WERI-Rb-1 (cell line): ENCODE results near the gene APBB1.

Experiments used
- DNase-seq: peaks from one replicate; pipeline ENCODE4 v3.0.0-alpha.2; 2020
- H3K27ac ChIP-seq: fragments of 250-450 bp; sonication (Bioruptor Pico); 2 replicates; pipeline ENCODE4 v1.5.1; 2020; ENCODE audit warnings: mild to moderate bottlenecking, moderate library complexity
- H3K27me3 ChIP-seq: fragments of 250-450 bp; sonication (Bioruptor Pico); 2 replicates; pipeline ENCODE4 v1.5.1; 2021; ENCODE audit warnings: mild to moderate bottlenecking, low read depth, moderate library complexity; ENCODE audit not compliant: insufficient read depth, severe bottlenecking
- H3K36me3 ChIP-seq: fragments of 250-450 bp; sonication (Bioruptor Pico); 2 replicates; pipeline ENCODE4 v1.5.1; 2020; ENCODE audit warnings: mild to moderate bottlenecking, moderate library complexity
- H3K4me3 ChIP-seq: 2 replicates; pipeline ENCODE4 v1.5.1; 2011; ENCODE audit warnings: low read depth, mild to moderate bottlenecking, control low read depth, low read length
- H3K9me3 ChIP-seq: fragments of 250-450 bp; sonication (Bioruptor Pico); 2 replicates; pipeline ENCODE4 v1.5.1; 2021; ENCODE audit warnings: mild to moderate bottlenecking, moderate library complexity; ENCODE audit not compliant: severe bottlenecking
- CTCF ChIP-seq: IDR thresholded peaks from 2 replicates; pipeline ENCODE4 v1.5.1; 2011; ENCODE audit warnings: low read depth, mild to moderate bottlenecking, control low read depth, inconsistent platforms, low read length

The APBB1 gene

GRCh38 chr11:6440906-6441358, 22.0 kb upstream of the APBB1 start, which contains the start of gene HPX:
Gene HPX, minus strand, starts transcription at chr11:6440987. Its CDS starts 24 bp downstream, at chr11:6440963.
- TF ChIP-seq CTCF = no peak
- Histone ChIP-seq H3K27ac (no peak within 1 kb of the TSS), H3K9me3 (no peaks in the 10 kb centered on the region), H3K36me3 (no peaks in the 10 kb centered on the region), H3K27me3 (no peaks in the 10 kb centered on the region), H3K4me3 (no peak within 1 kb of the TSS)
- no peak for DNase-seq

GRCh38 chr11:6438979-6439571, 20.2 kb upstream of the APBB1 start:
- Histone ChIP-seq H3K27ac (no peak overlapping the region), H3K27me3 (no peaks in the 10 kb centered on the region), H3K4me3 (no peak overlapping the region), H3K36me3 (no peaks in the 10 kb centered on the region), H3K9me3 (no peaks in the 10 kb centered on the region)
- peak; percentile 90 for TF ChIP-seq CTCF
- peak; percentile 63 for DNase-seq

GRCh38 chr11:6437993-6438392, 19.1 kb upstream of the APBB1 start:
- no peaks in the 10 kb centered on the region for H3K27me3 ChIP-seq
- no peak overlapping the region for H3K4me3 ChIP-seq
- no peak for DNase-seq
- H3K9me3 ChIP-seq = no peaks in the 10 kb centered on the region
- no peaks in the 10 kb centered on the region for H3K36me3 ChIP-seq
- TF ChIP-seq CTCF = no peak
- H3K27ac ChIP-seq = no peak overlapping the region

GRCh38 chr11:6437423-6437822, 18.5 kb upstream of the APBB1 start:
- Histone ChIP-seq H3K36me3 (no peaks in the 10 kb centered on the region), H3K4me3 (no peak overlapping the region), H3K27ac (no peak overlapping the region), H3K27me3 (no peaks in the 10 kb centered on the region), H3K9me3 (no peaks in the 10 kb centered on the region)
- TF ChIP-seq CTCF = no peak
- DNase-seq = no peak

GRCh38 chr11:6433998-6434660, 15.2 kb upstream of the APBB1 start:
- no peak for TF ChIP-seq CTCF
- no peak overlapping the region for H3K27ac ChIP-seq
- no peaks in the 10 kb centered on the region for H3K36me3 ChIP-seq
- no peaks in the 10 kb centered on the region for H3K27me3 ChIP-seq
- no peak overlapping the region for H3K4me3 ChIP-seq
- DNase-seq = no peak
- no peaks in the 10 kb centered on the region for H3K9me3 ChIP-seq
